WTC11 (cell line): ENCODE data around the gene RASD1. TPM values are rescaled to one million over a fixed set of nuclear protein-coding genes. Genes with fewer than 3 reads are reported as not detected.

Source experiments
- ATAC-seq: fragments of 200-7000 bp; cut with Tn5 transposase; 2 replicates; pipeline ENCODE4 v1.10.0; 2021; ENCODE audit warnings: mild to moderate bottlenecking, moderate library complexity
- CTCF ChIA-PET: fragments of 300-600 bp; sonication (Branson Sonifier 250); formaldehyde crosslinking; loops from one replicate; lab custom pipeline; 2021; ENCODE audit warnings: antibody characterized with exemption; lab: Charles Lee
- POLR2A ChIA-PET: fragments of 350-600 bp; sonication (Branson Sonifier 250); formaldehyde crosslinking; loops from one replicate; lab custom pipeline; 2021; ENCODE audit warnings: antibody characterized with exemption; lab: Charles Lee
- DNase-seq: peaks from one replicate; pipeline ENCODE4 v3.0.0; 2021; ENCODE audit warnings: low spot score
- H3K27ac Mint-ChIP-seq: 2 replicates; pipeline ENCODE4 v1.8.0; 2021; ENCODE audit warnings: mixed read lengths
- H3K27me3 Mint-ChIP-seq: 2 replicates; pipeline ENCODE4 v1.8.0; 2021; ENCODE audit warnings: low read depth, mild to moderate bottlenecking, moderate library complexity, mixed read lengths
- H3K36me3 Mint-ChIP-seq: 2 replicates; pipeline ENCODE4 v1.8.0; 2021; ENCODE audit warnings: mixed read lengths
- H3K4me1 Mint-ChIP-seq: 2 replicates; pipeline ENCODE4 v1.8.0; 2022; ENCODE audit warnings: mixed read lengths
- H3K4me3 Mint-ChIP-seq: 2 replicates; pipeline ENCODE4 v1.8.0; 2021; ENCODE audit warnings: mild to moderate bottlenecking, moderate library complexity, mixed read lengths
- H3K9me3 Mint-ChIP-seq: 2 replicates; pipeline ENCODE4 v1.8.0; 2021; ENCODE audit warnings: mixed read lengths
- AFF4 ChIP-seq: sonication (generic); formaldehyde crosslinking; IDR thresholded peaks from 2 replicates; pipeline ENCODE4 v1.8.1; 2023; ENCODE audit warnings: mild to moderate bottlenecking, missing genetic modification reagents, borderline replicate concordance
- ARID4B ChIP-seq: sonication (generic); formaldehyde crosslinking; IDR thresholded peaks from 2 replicates; pipeline ENCODE4 v1.8.0; 2023; ENCODE audit warnings: missing genetic modification reagents, mild to moderate bottlenecking, borderline replicate concordance
- ATF1 ChIP-seq: sonication (generic); formaldehyde crosslinking; IDR thresholded peaks from 2 replicates; pipeline ENCODE4 v1.8.1; 2023; ENCODE audit warnings: mild to moderate bottlenecking, moderate library complexity, missing genetic modification reagents
- ATF3 ChIP-seq: sonication (generic); formaldehyde crosslinking; conservative IDR thresholded peaks from 2 replicates; pipeline ENCODE4 v1.8.1; 2022; ENCODE audit warnings: mild to moderate bottlenecking, missing genetic modification reagents
- E2F5 ChIP-seq: sonication (generic); formaldehyde crosslinking; IDR thresholded peaks from 2 replicates; pipeline ENCODE4 v1.8.1; 2022; ENCODE audit warnings: mild to moderate bottlenecking, moderate library complexity, missing genetic modification reagents
- FOXJ3 ChIP-seq: sonication (generic); formaldehyde crosslinking; IDR thresholded peaks from 2 replicates; pipeline ENCODE4 v1.9.0; 2021; ENCODE audit warnings: missing genetic modification reagents, mild to moderate bottlenecking, borderline replicate concordance
- FOXP1 ChIP-seq: sonication (generic); formaldehyde crosslinking; IDR thresholded peaks from 2 replicates; pipeline ENCODE4 v1.8.0; 2022; ENCODE audit warnings: missing genetic modification reagents, mild to moderate bottlenecking, moderate library complexity, borderline replicate concordance
- GABPB1 ChIP-seq: sonication (generic); formaldehyde crosslinking; IDR thresholded peaks from 2 replicates; pipeline ENCODE4 v1.8.1; 2023; ENCODE audit warnings: mild to moderate bottlenecking, missing genetic modification reagents
- NFE2L1 ChIP-seq: sonication (generic); formaldehyde crosslinking; IDR thresholded peaks from 2 replicates; pipeline ENCODE4 v1.8.1; 2023; ENCODE audit warnings: missing genetic modification reagents
- NR2C2 ChIP-seq: sonication (generic); formaldehyde crosslinking; IDR thresholded peaks from 2 replicates; pipeline ENCODE4 v1.8.0; 2022; ENCODE audit warnings: mild to moderate bottlenecking, missing genetic modification reagents
- SMAD3 ChIP-seq: sonication (generic); formaldehyde crosslinking; IDR thresholded peaks from 2 replicates; pipeline ENCODE4 v1.8.0; 2022; ENCODE audit warnings: missing genetic modification reagents, mild to moderate bottlenecking, borderline replicate concordance
- SMAD4 ChIP-seq: sonication (generic); formaldehyde crosslinking; IDR thresholded peaks from 2 replicates; pipeline ENCODE4 v1.8.0; 2022; ENCODE audit warnings: mild to moderate bottlenecking, missing genetic modification reagents
- SOX15 ChIP-seq: fragments of 250-450 bp; sonication (Bioruptor Pico); IDR thresholded peaks from 2 replicates; pipeline ENCODE4 v1.9.0; 2021; ENCODE audit warnings: mild to moderate bottlenecking
- STAT6 ChIP-seq: sonication (generic); formaldehyde crosslinking; conservative IDR thresholded peaks from 2 replicates; pipeline ENCODE4 v1.8.1; 2023; ENCODE audit warnings: mild to moderate bottlenecking, low read depth, missing genetic modification reagents, moderate library complexity
- TEAD1 ChIP-seq: sonication (generic); formaldehyde crosslinking; IDR thresholded peaks from 2 replicates; pipeline ENCODE4 v1.8.0; 2022; ENCODE audit warnings: mild to moderate bottlenecking, missing genetic modification reagents
- TP53 ChIP-seq: sonication (generic); formaldehyde crosslinking; IDR thresholded peaks from 2 replicates; pipeline ENCODE4 v1.8.1; 2023; ENCODE audit warnings: mild to moderate bottlenecking, missing genetic modification reagents
- ZNF138 ChIP-seq: sonication (generic); formaldehyde crosslinking; conservative IDR thresholded peaks from 2 replicates; pipeline ENCODE4 v1.8.1; 2022; ENCODE audit warnings: mild to moderate bottlenecking, moderate library complexity, missing genetic modification reagents
- ZNF416 ChIP-seq: fragments of 250-450 bp; sonication (Bioruptor Pico); IDR thresholded peaks from 2 replicates; pipeline ENCODE4 v1.9.0; 2021; ENCODE audit warnings: mild to moderate bottlenecking, inconsistent platforms
- ZSCAN18 ChIP-seq: fragments of 250-450 bp; sonication (Bioruptor Pico); IDR thresholded peaks from 2 replicates; pipeline ENCODE4 v2.1.2; 2022; ENCODE audit warnings: mild to moderate bottlenecking, moderate library complexity
- total RNA-seq: library from RNA; stranded (reverse); gene quantifications from 3 replicates; pipeline ENCODE4 v1.2.3, GENCODE V29; 2021

The RASD1 gene
- total RNA-seq, 1 experiment from 2014 or later, result 5.1 TPM

- DNase-seq, result no peak
- Mint-ChIP-seq H3K27me3 (no peaks in the 10 kb centered on the region), H3K36me3 (peaks cover 5% of the 10 kb centered on the region; the same call in 1 of the 2 replicates), H3K27ac (no peak overlapping the region), H3K4me3 (no peak overlapping the region), H3K4me1 (peaks cover 37% of the 10 kb centered on the region), H3K9me3 (0 out of 2 replicates have a peak, but pooled peaks cover 6% of the 10 kb centered on the region)
- POLR2A ChIA-PET, result no interaction called here
- CTCF ChIA-PET, result interaction anchor here (1.2 to 1.3 kb wide), 2 partner anchors 24 to 47 kb away, joined by 3 to 7 read pairs; partner anchors contain the start of gene RASD1
- no peak for TF ChIP-seq SOX15 (CRISPR knock-in tag)
- TF ChIP-seq, all 79 proteins: peak for 0
- no peak for ATAC-seq
These were observed 24.5 kb upstream of the RASD1 start for GRCh38 chr17:17520599-17521232.

- no peaks in the 10 kb centered on the region for H3K27me3 Mint-ChIP-seq
- 0 out of 2 replicates have a peak, but pooled peaks cover 6% of the 10 kb centered on the region for H3K9me3 Mint-ChIP-seq
- POLR2A ChIA-PET, result no interaction called here
- ATAC-seq (no peak), DNase-seq (no peak)
- H3K36me3 Mint-ChIP-seq, result no peaks in the 10 kb centered on the region; the same call in 1 of the 2 replicates
- H3K4me1 Mint-ChIP-seq, result peaks cover 38% of the 10 kb centered on the region
- no peak overlapping the region for H3K4me3 Mint-ChIP-seq
- H3K27ac Mint-ChIP-seq, result no peak overlapping the region
- TF ChIP-seq ZSCAN18 (no peak), NR2C2 (no peak), ZNF138 (CRISPR knock-in tag) (no peak), STAT6 (CRISPR knock-in tag) (no peak), TP53 (CRISPR knock-in tag) (no peak), TEAD1 (CRISPR knock-in tag) (no peak), FOXP1 (CRISPR knock-in tag) (no peak), NFE2L1 (CRISPR knock-in tag) (no peak), ARID4B (no peak), SMAD4 (CRISPR knock-in tag) (no peak), ZNF416 (CRISPR knock-in tag) (no peak), ATF1 (CRISPR knock-in tag) (no peak), SMAD3 (no peak), FOXJ3 (CRISPR knock-in tag) (no peak), E2F5 (no peak), AFF4 (CRISPR knock-in tag) (no peak), GABPB1 (CRISPR knock-in tag) (no peak), ATF3 (CRISPR knock-in tag) (no peak)
- CTCF ChIA-PET, result interaction anchor here (0.6 to 1.3 kb wide), 3 partner anchors 23 to 104 kb away, joined by 3 to 7 read pairs (median 3); partner anchors contain the start of gene RASD1
These were observed 23.7 kb upstream of the RASD1 start for GRCh38 chr17:17519886-17520285.
